WTC11 (cell line): Measurements from ENCODE around the gene DOHH. TPM values are rescaled to one million over a fixed set of nuclear protein-coding genes. Genes with fewer than 3 reads are reported as not detected.

ENCODE experiments used
- ATAC-seq: fragments of 200-7000 bp; cut with Tn5 transposase; 2 replicates; pipeline ENCODE4 v1.10.0; 2021; ENCODE audit warnings: mild to moderate bottlenecking, moderate library complexity
- CTCF ChIA-PET: fragments of 300-600 bp; sonication (Branson Sonifier 250); formaldehyde crosslinking; loops from one replicate; lab custom pipeline; 2021; ENCODE audit warnings: antibody characterized with exemption; lab: Charles Lee
- POLR2A ChIA-PET: fragments of 350-600 bp; sonication (Branson Sonifier 250); formaldehyde crosslinking; loops from one replicate; lab custom pipeline; 2021; ENCODE audit warnings: antibody characterized with exemption; lab: Charles Lee
- DNase-seq: peaks from one replicate; pipeline ENCODE4 v3.0.0; 2021; ENCODE audit warnings: low spot score
- H3K27ac Mint-ChIP-seq: 2 replicates; pipeline ENCODE4 v1.8.0; 2021; ENCODE audit warnings: mixed read lengths
- H3K27me3 Mint-ChIP-seq: 2 replicates; pipeline ENCODE4 v1.8.0; 2021; ENCODE audit warnings: low read depth, mild to moderate bottlenecking, moderate library complexity, mixed read lengths
- H3K36me3 Mint-ChIP-seq: 2 replicates; pipeline ENCODE4 v1.8.0; 2021; ENCODE audit warnings: mixed read lengths
- H3K4me1 Mint-ChIP-seq: 2 replicates; pipeline ENCODE4 v1.8.0; 2022; ENCODE audit warnings: mixed read lengths
- H3K4me3 Mint-ChIP-seq: 2 replicates; pipeline ENCODE4 v1.8.0; 2021; ENCODE audit warnings: mild to moderate bottlenecking, moderate library complexity, mixed read lengths
- H3K9me3 Mint-ChIP-seq: 2 replicates; pipeline ENCODE4 v1.8.0; 2021; ENCODE audit warnings: mixed read lengths
- CBFB ChIP-seq: sonication (generic); formaldehyde crosslinking; IDR thresholded peaks from 2 replicates; pipeline ENCODE4 v1.8.1; 2022; ENCODE audit warnings: mild to moderate bottlenecking, low read depth, missing genetic modification reagents
- CREM ChIP-seq: sonication (generic); formaldehyde crosslinking; IDR thresholded peaks from 2 replicates; pipeline ENCODE4 v1.8.1; 2022; ENCODE audit warnings: mild to moderate bottlenecking, missing genetic modification reagents, moderate library complexity
- CTCF ChIP-seq: fragments of 200-600 bp; IDR thresholded peaks from 2 replicates; pipeline ENCODE4 v1.8.0; 2022; ENCODE audit warnings: antibody characterized with exemption
- E2F4 ChIP-seq: sonication (generic); formaldehyde crosslinking; IDR thresholded peaks from 2 replicates; pipeline ENCODE4 v1.8.1; 2022; ENCODE audit warnings: low read depth, mild to moderate bottlenecking, moderate library complexity, missing genetic modification reagents, borderline replicate concordance
- ELF4 ChIP-seq: sonication (generic); formaldehyde crosslinking; IDR thresholded peaks from 2 replicates; pipeline ENCODE4 v1.8.1; 2022; ENCODE audit warnings: low read depth, mild to moderate bottlenecking, moderate library complexity, missing genetic modification reagents
- EMX1 ChIP-seq: fragments of 250-450 bp; sonication (Bioruptor Pico); IDR thresholded peaks from 2 replicates; pipeline ENCODE4 v1.8.0; 2021; ENCODE audit warnings: mild to moderate bottlenecking
- FOXK1 ChIP-seq: sonication (generic); formaldehyde crosslinking; IDR thresholded peaks from 2 replicates; pipeline ENCODE4 v1.8.0; 2022; ENCODE audit warnings: mild to moderate bottlenecking, moderate library complexity, missing genetic modification reagents
- FOXP4 ChIP-seq: sonication (generic); formaldehyde crosslinking; IDR thresholded peaks from 2 replicates; pipeline ENCODE4 v1.8.0; 2022; ENCODE audit warnings: mild to moderate bottlenecking, missing genetic modification reagents
- HMGA2 ChIP-seq: fragments of 250-450 bp; sonication (Bioruptor Pico); IDR thresholded peaks from 2 replicates; pipeline ENCODE4 v1.4.0; 2021; ENCODE audit warnings: mild to moderate bottlenecking, moderate library complexity
- IRF1 ChIP-seq: sonication (generic); formaldehyde crosslinking; IDR thresholded peaks from 2 replicates; pipeline ENCODE4 v1.8.0; 2023; ENCODE audit warnings: missing genetic modification reagents
- JAZF1 ChIP-seq: fragments of 250-450 bp; sonication (Bioruptor Pico); IDR thresholded peaks from 2 replicates; pipeline ENCODE4 v1.9.0; 2021; ENCODE audit warnings: moderate library complexity, mild to moderate bottlenecking, inconsistent platforms
- MLX ChIP-seq: sonication (generic); formaldehyde crosslinking; IDR thresholded peaks from 2 replicates; pipeline ENCODE4 v1.8.1; 2023; ENCODE audit warnings: mild to moderate bottlenecking, missing genetic modification reagents, moderate library complexity
- NFATC4 ChIP-seq: fragments of 250-450 bp; sonication (Bioruptor Pico); IDR thresholded peaks from 2 replicates; pipeline ENCODE4 v1.9.0; 2021; ENCODE audit warnings: mild to moderate bottlenecking
- NFYB ChIP-seq: sonication (generic); formaldehyde crosslinking; conservative IDR thresholded peaks from 2 replicates; pipeline ENCODE4 v1.8.0; 2022; ENCODE audit warnings: low read depth, missing genetic modification reagents
- SMAD3 ChIP-seq: sonication (generic); formaldehyde crosslinking; IDR thresholded peaks from 2 replicates; pipeline ENCODE4 v1.8.0; 2022; ENCODE audit warnings: missing genetic modification reagents, mild to moderate bottlenecking, borderline replicate concordance
- SP1 ChIP-seq: sonication (generic); formaldehyde crosslinking; conservative IDR thresholded peaks from 2 replicates; pipeline ENCODE4 v1.8.1; 2022; ENCODE audit warnings: missing genetic modification reagents
- TEAD4 ChIP-seq: sonication (generic); formaldehyde crosslinking; IDR thresholded peaks from 2 replicates; pipeline ENCODE4 v1.8.0; 2022; ENCODE audit warnings: mild to moderate bottlenecking, missing genetic modification reagents
- total RNA-seq: library from RNA; stranded (reverse); gene quantifications from 3 replicates; pipeline ENCODE4 v1.2.3, GENCODE V29; 2021

Gene DOHH
- total RNA-seq, 1 experiment from 2014 or later: 22.2 TPM

GRCh38 chr19:3535981-3536380 lies 35.5 kb upstream of the DOHH start (continued):
- TF ChIP-seq SMAD3 (CRISPR knock-in tag): no peak

GRCh38 chr19:3535563-3535965 lies 35.1 kb upstream of the DOHH start:
- TF ChIP-seq NFYB (CRISPR knock-in tag): no peak
- no peak overlapping the region for H3K27ac Mint-ChIP-seq
- ATAC-seq (no peak), DNase-seq (no peak)
- H3K9me3 Mint-ChIP-seq: peaks cover 4% of the 10 kb centered on the region
- no peaks in the 10 kb centered on the region for H3K27me3 Mint-ChIP-seq
- H3K36me3 Mint-ChIP-seq: peaks cover 36% of the 10 kb centered on the region
- ChIA-PET POLR2A (no interaction called here), CTCF (interaction anchor here (3.9 kb wide), 1 partner anchor 10 kb away, joined by 12 read pairs; no protein-coding TSS in a partner anchor)
- H3K4me1 Mint-ChIP-seq: peaks cover 9% of the 10 kb centered on the region
- H3K4me3 Mint-ChIP-seq: no peak overlapping the region

- ChIA-PET CTCF (interaction anchor here (3.9 kb wide), 1 partner anchor 10 kb away, joined by 12 read pairs; no protein-coding TSS in a partner anchor), POLR2A (no interaction called here)
- DNase-seq: no peak
- H3K27ac Mint-ChIP-seq: no peak overlapping the region
- peaks cover 9% of the 10 kb centered on the region for H3K4me1 Mint-ChIP-seq
- peaks cover 36% of the 10 kb centered on the region for H3K36me3 Mint-ChIP-seq
- H3K4me3 Mint-ChIP-seq: no peak overlapping the region
- H3K9me3 Mint-ChIP-seq: peaks cover 4% of the 10 kb centered on the region
- no peaks in the 10 kb centered on the region for H3K27me3 Mint-ChIP-seq
- ATAC-seq: no peak
- TF ChIP-seq TEAD4 (no peak), JAZF1 (CRISPR knock-in tag) (no peak), HMGA2 (CRISPR knock-in tag) (no peak), CREM (CRISPR knock-in tag) (no peak), CTCF (no peak), NFATC4 (CRISPR knock-in tag) (no peak), EMX1 (CRISPR knock-in tag) (no peak), E2F4 (CRISPR knock-in tag) (no peak)
Measured at GRCh38 chr19:3535235-3535535, 34.7 kb upstream of the DOHH start.

- peaks cover 9% of the 10 kb centered on the region for H3K4me1 Mint-ChIP-seq
- H3K36me3 Mint-ChIP-seq: peaks cover 33% of the 10 kb centered on the region
- H3K9me3 Mint-ChIP-seq: peaks cover 1% of the 10 kb centered on the region
- H3K27ac Mint-ChIP-seq: no peak overlapping the region
- CTCF ChIA-PET: interaction anchor here (3.9 kb wide), 1 partner anchor 11 kb away, joined by 12 read pairs; no protein-coding TSS in a partner anchor
- no peak overlapping the region for H3K4me3 Mint-ChIP-seq
- POLR2A ChIA-PET: no interaction called here
- DNase-seq (no peak), ATAC-seq (no peak)
- no peaks in the 10 kb centered on the region for H3K27me3 Mint-ChIP-seq
- TF ChIP-seq E2F4 (CRISPR knock-in tag): no peak
- no peak for TF ChIP-seq MLX
- no peak for TF ChIP-seq CREM (CRISPR knock-in tag)
- TF ChIP-seq FOXK1 (CRISPR knock-in tag): no peak
- no peak for TF ChIP-seq FOXP4 (CRISPR knock-in tag)
- TF ChIP-seq CBFB (CRISPR knock-in tag): no peak
- no peak for TF ChIP-seq SP1
- TF ChIP-seq IRF1 (CRISPR knock-in tag): no peak
- no peak for TF ChIP-seq ELF4
- TF ChIP-seq SMAD3 (CRISPR knock-in tag): no peak
- TF ChIP-seq HMGA2 (CRISPR knock-in tag): no peak
Measured at GRCh38 chr19:3534375-3535234, 34.1 kb upstream of the DOHH start.
